ENCODE results near the gene ZFHX3. TPM values are rescaled to one million over a fixed set of nuclear protein-coding genes. Genes with fewer than 3 reads are reported as not detected.

Gene ZFHX3
- total RNA-seq, 2 experiments from 2014 or later = 0.40 to 0.54 TPM

- Mint-ChIP-seq H3K4me3 (no peak overlapping the region), H3K9me3 (no peaks in the 10 kb centered on the region), H3K27ac (no peak overlapping the region), H3K27me3 (no peaks in the 10 kb centered on the region), H3K36me3 (no peaks in the 10 kb centered on the region), H3K4me1 (no peaks in the 10 kb centered on the region)
- no peak for DNase-seq
These were observed 134.4 kb downstream of the ZFHX3 start for GRCh38 chr16:72913551-72913950.

GRCh38 chr16:72911971-72912370 is 136.0 kb downstream of the ZFHX3 start:
- H3K4me3 Mint-ChIP-seq = no peak overlapping the region
- H3K36me3 Mint-ChIP-seq = no peaks in the 10 kb centered on the region
- no peak overlapping the region for H3K27ac Mint-ChIP-seq
- no peaks in the 10 kb centered on the region for H3K4me1 Mint-ChIP-seq
- no peak for DNase-seq
- H3K9me3 Mint-ChIP-seq = no peaks in the 10 kb centered on the region
- H3K27me3 Mint-ChIP-seq = no peaks in the 10 kb centered on the region

- DNase-seq = no peak
- Mint-ChIP-seq H3K27me3 (no peaks in the 10 kb centered on the region), H3K9me3 (no peaks in the 10 kb centered on the region), H3K4me1 (no peaks in the 10 kb centered on the region), H3K27ac (no peak overlapping the region), H3K36me3 (no peaks in the 10 kb centered on the region), H3K4me3 (no peak overlapping the region)
These were observed 137.1 kb downstream of the ZFHX3 start for GRCh38 chr16:72910875-72911274.

- no peaks in the 10 kb centered on the region for H3K27me3 Mint-ChIP-seq
- no peaks in the 10 kb centered on the region for H3K36me3 Mint-ChIP-seq
- no peak overlapping the region for H3K27ac Mint-ChIP-seq
- H3K9me3 Mint-ChIP-seq = no peaks in the 10 kb centered on the region
- H3K4me1 Mint-ChIP-seq = no peaks in the 10 kb centered on the region
- DNase-seq = no peak
- H3K4me3 Mint-ChIP-seq = no peak overlapping the region
These were observed 137.5 kb downstream of the ZFHX3 start for GRCh38 chr16:72910381-72910780.

GRCh38 chr16:72909196-72909595 is 138.7 kb downstream of the ZFHX3 start:
- no peak overlapping the region for H3K27ac Mint-ChIP-seq
- no peaks in the 10 kb centered on the region for H3K27me3 Mint-ChIP-seq
- H3K36me3 Mint-ChIP-seq = no peaks in the 10 kb centered on the region
- H3K9me3 Mint-ChIP-seq = no peaks in the 10 kb centered on the region
- H3K4me1 Mint-ChIP-seq = no peaks in the 10 kb centered on the region
- DNase-seq = no peak
- no peak overlapping the region for H3K4me3 Mint-ChIP-seq

- Mint-ChIP-seq H3K36me3 (no peaks in the 10 kb centered on the region), H3K27ac (no peak overlapping the region), H3K9me3 (no peaks in the 10 kb centered on the region), H3K4me1 (no peaks in the 10 kb centered on the region), H3K4me3 (no peak overlapping the region), H3K27me3 (no peaks in the 10 kb centered on the region)
- DNase-seq = no peak
These were observed 139.4 kb downstream of the ZFHX3 start for GRCh38 chr16:72908362-72909167.

- Mint-ChIP-seq H3K9me3 (no peaks in the 10 kb centered on the region), H3K4me1 (no peaks in the 10 kb centered on the region), H3K27ac (no peak overlapping the region), H3K4me3 (no peak overlapping the region), H3K27me3 (no peaks in the 10 kb centered on the region), H3K36me3 (no peaks in the 10 kb centered on the region)
- DNase-seq = no peak
These were observed 142.3 kb downstream of the ZFHX3 start for GRCh38 chr16:72905581-72905980.

- no peaks in the 10 kb centered on the region for H3K27me3 Mint-ChIP-seq
- no peak overlapping the region for H3K4me3 Mint-ChIP-seq
- H3K4me1 Mint-ChIP-seq = no peaks in the 10 kb centered on the region
- DNase-seq = no peak
- no peak overlapping the region for H3K27ac Mint-ChIP-seq
- no peaks in the 10 kb centered on the region for H3K9me3 Mint-ChIP-seq
- no peaks in the 10 kb centered on the region for H3K36me3 Mint-ChIP-seq
These were observed 144.8 kb downstream of the ZFHX3 start for GRCh38 chr16:72903176-72903575.

- no peak overlapping the region for H3K27ac Mint-ChIP-seq
- H3K27me3 Mint-ChIP-seq = no peaks in the 10 kb centered on the region
- H3K4me1 Mint-ChIP-seq = no peaks in the 10 kb centered on the region
- no peak overlapping the region for H3K4me3 Mint-ChIP-seq
- no peaks in the 10 kb centered on the region for H3K36me3 Mint-ChIP-seq
- H3K9me3 Mint-ChIP-seq = no peaks in the 10 kb centered on the region
- no peak for DNase-seq
These were observed 145.7 kb downstream of the ZFHX3 start for GRCh38 chr16:72902206-72902605.

GRCh38 chr16:72901000-72901627 is 146.8 kb downstream of the ZFHX3 start:
- Mint-ChIP-seq H3K4me3 (no peak overlapping the region), H3K36me3 (no peaks in the 10 kb centered on the region), H3K9me3 (no peaks in the 10 kb centered on the region), H3K27ac (no peak overlapping the region), H3K4me1 (no peaks in the 10 kb centered on the region), H3K27me3 (no peaks in the 10 kb centered on the region)
- DNase-seq = no peak

GRCh38 chr16:72898216-72898825 is 149.6 kb downstream of the ZFHX3 start:
- Mint-ChIP-seq H3K27me3 (no peaks in the 10 kb centered on the region), H3K27ac (no peak overlapping the region), H3K9me3 (no peaks in the 10 kb centered on the region), H3K4me3 (no peak overlapping the region), H3K36me3 (no peaks in the 10 kb centered on the region), H3K4me1 (no peaks in the 10 kb centered on the region)
- DNase-seq = no peak

GRCh38 chr16:72897707-72898106 is 150.2 kb downstream of the ZFHX3 start:
- H3K27ac Mint-ChIP-seq = no peak overlapping the region
- no peaks in the 10 kb centered on the region for H3K9me3 Mint-ChIP-seq
- no peak for DNase-seq
- H3K4me1 Mint-ChIP-seq = no peaks in the 10 kb centered on the region
- no peaks in the 10 kb centered on the region for H3K27me3 Mint-ChIP-seq
- no peak overlapping the region for H3K4me3 Mint-ChIP-seq
- no peaks in the 10 kb centered on the region for H3K36me3 Mint-ChIP-seq

- H3K36me3 Mint-ChIP-seq = no peaks in the 10 kb centered on the region
- no peaks in the 10 kb centered on the region for H3K27me3 Mint-ChIP-seq
- H3K4me1 Mint-ChIP-seq = no peaks in the 10 kb centered on the region
- H3K4me3 Mint-ChIP-seq = no peak overlapping the region
- no peak for DNase-seq
- no peak overlapping the region for H3K27ac Mint-ChIP-seq
- no peaks in the 10 kb centered on the region for H3K9me3 Mint-ChIP-seq
These were observed 151.3 kb downstream of the ZFHX3 start for GRCh38 chr16:72896485-72897118.

GRCh38 chr16:72895951-72896350 is 152.0 kb downstream of the ZFHX3 start:
- Mint-ChIP-seq H3K4me3 (no peak overlapping the region), H3K27me3 (no peaks in the 10 kb centered on the region), H3K36me3 (no peaks in the 10 kb centered on the region), H3K4me1 (no peaks in the 10 kb centered on the region), H3K27ac (no peak overlapping the region), H3K9me3 (no peaks in the 10 kb centered on the region)
- no peak for DNase-seq
